HG03342 (cell line): ENCODE data around the gene CHRNA3.

Experiments used
- ATAC-seq: cut with Tn5 transposase; IDR thresholded peaks from one replicate; pipeline ENCODE4 v1.9.1; 2021; ENCODE audit warnings: mild to moderate bottlenecking, moderate library complexity; ENCODE audit not compliant: unreplicated experiment

The CHRNA3 gene

DNA sequence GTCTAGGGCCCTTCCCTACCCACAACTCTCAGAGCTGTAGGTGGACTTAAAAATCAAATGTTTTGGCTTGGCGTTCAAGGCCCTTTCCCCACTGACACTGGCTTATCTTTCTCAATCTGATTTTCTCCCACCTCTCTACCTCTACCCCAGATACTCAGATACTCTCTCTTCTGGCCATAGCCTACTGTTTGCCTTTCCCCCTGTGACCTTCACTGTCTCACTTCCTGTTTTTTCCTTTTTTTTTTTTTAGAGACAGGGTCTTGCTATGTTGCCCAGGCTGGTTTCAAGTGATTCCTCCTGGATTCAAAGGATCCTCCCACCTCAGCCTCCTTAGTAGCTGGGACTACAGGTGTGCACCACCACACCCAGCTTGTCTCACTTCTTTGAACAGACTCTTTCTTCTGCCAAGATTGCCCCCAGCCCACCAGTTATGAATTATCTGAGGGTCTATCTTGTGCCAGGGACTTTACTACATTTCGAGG is 15.6 kb upstream of the CHRNA3 start:
- ATAC-seq, result no peak

DNA sequence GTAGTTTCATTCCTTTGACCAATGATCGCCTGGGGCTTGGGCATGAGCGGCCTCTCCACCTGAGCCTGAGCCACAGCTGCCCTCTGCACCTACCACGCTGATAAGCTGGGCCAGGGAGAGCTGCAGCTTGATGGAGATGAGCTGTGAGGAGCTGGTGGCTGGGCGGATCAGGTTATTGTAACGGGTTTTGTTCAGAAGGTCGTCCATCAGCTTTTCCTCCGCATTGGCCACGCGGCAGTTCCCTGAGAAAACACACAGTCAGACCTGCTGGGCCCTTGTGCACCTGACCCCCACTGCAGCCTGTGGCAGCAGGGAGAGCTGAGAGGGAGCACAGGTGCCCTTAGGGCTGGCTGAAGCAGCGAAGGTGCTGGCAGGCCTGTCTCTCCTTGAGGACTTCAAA is 14.6 kb upstream of the CHRNA3 start:
- ATAC-seq, result no peak

- ATAC-seq, result no peak
Observed at GRCh38 chr15:78634210-78635145, 13.7 kb upstream of the CHRNA3 start.

DNA sequence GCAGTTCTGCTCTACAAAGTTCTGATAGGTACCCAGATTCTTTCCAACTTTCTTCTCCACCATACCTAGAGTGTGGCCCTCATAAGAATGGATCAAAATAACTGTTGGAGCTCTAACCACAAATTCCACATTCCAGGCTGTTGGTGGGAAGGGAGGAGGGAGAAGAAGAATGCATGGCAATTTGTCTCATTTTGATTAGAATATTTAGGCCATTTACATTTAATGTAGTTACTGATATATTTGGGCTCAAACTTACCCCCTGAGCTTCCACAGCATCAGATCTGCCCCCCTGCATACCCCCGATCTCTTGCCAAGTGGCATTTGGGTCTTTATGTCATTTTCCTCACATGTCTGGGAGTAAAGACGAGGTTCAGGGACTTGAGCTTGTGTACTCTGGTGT is 12.6 kb upstream of the CHRNA3 start:
- no peak for ATAC-seq

GRCh38 chr15:78630886-78631633 is 10.3 kb upstream of the CHRNA3 start:
- ATAC-seq, result no peak

GRCh38 chr15:78629716-78630065 is 8.9 kb upstream of the CHRNA3 start:
- no peak for ATAC-seq

GRCh38 chr15:78629031-78629715 is 8.4 kb upstream of the CHRNA3 start:
- ATAC-seq, result no peak

- ATAC-seq, result no peak
Observed at GRCh38 chr15:78628227-78628626, 7.4 kb upstream of the CHRNA3 start.

DNA sequence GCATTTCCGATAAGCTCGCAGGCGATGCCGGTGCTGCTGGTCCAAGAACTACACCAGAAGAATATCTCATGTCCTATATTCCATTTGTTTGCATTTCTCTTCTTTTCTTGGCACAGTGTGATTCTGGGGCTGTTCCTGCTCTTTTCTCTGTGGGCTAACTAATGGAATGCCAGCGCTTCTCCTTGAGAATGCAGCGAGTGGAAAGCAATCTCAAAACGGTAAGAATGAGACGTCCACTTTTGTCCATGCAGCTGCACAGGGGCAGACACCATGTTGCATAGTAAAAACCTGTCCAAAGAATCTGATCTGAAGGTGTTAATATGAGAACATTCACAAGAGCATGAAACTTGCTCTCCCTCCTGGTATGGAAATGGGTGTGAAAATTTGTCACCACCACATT is 6.6 kb upstream of the CHRNA3 start:
- ATAC-seq, result no peak

DNA sequence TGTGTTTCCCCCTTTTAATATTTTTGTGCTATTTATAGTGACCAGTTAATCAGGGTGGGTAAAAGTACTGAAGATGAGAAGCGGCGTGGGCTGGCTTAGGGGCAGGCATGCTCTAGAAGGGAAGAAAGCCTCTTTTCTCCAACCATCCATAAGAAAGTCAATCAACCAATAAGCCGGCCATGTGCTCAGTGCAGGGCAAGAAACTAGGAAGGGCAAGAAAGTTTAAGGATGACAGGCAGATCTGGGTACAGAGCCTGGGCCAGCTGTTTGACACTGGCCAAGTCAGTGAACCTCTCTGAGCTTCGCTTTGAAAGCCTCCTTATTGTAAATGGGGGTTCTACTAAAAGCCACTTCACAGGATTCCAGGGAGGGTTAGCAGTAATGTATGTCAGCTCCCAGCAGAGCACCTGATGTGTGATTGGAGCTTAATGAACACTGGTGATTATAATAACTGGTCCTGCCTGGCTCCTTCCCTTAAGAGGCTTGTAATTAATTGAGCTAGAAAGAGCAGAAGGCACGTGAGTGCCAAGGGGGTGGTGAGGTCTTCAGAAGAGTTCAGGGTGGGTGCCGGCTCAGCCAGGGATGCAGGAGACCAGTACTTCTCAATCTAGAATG is 5.7 kb upstream of the CHRNA3 start:
- no peak for ATAC-seq

DNA sequence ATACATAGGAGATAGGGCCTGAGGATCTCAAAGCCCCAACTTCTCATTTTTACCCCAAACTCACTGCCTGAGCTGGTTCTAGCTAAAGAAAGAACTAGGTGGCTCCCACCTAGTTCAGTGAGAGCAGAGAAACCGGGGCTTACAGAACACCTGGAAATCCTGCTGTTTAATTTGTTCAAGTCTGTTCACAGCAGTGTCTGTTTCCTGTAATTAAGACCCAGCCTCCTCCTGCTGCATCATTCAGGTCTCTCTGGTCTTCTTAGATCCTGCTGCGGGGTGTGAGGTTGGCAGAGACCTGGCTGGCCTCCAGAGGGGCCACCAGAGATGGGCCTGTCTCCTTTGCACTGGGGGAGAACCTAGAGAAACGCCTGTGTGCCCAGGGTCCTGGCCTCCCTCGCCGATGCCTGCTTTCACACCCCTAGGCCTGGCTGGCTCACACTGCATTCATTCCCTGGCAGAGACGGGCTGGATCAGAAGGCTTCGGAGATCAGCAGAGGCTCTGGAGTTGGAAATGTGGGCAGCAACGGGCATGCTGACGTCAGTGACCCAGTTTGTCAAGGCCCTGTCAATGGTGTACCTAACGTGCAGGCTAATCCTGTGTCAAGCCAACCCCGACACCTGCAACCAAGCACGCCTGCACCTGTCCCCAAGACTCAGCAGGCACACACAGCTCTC is 4.9 kb upstream of the CHRNA3 start:
- no peak for ATAC-seq

DNA sequence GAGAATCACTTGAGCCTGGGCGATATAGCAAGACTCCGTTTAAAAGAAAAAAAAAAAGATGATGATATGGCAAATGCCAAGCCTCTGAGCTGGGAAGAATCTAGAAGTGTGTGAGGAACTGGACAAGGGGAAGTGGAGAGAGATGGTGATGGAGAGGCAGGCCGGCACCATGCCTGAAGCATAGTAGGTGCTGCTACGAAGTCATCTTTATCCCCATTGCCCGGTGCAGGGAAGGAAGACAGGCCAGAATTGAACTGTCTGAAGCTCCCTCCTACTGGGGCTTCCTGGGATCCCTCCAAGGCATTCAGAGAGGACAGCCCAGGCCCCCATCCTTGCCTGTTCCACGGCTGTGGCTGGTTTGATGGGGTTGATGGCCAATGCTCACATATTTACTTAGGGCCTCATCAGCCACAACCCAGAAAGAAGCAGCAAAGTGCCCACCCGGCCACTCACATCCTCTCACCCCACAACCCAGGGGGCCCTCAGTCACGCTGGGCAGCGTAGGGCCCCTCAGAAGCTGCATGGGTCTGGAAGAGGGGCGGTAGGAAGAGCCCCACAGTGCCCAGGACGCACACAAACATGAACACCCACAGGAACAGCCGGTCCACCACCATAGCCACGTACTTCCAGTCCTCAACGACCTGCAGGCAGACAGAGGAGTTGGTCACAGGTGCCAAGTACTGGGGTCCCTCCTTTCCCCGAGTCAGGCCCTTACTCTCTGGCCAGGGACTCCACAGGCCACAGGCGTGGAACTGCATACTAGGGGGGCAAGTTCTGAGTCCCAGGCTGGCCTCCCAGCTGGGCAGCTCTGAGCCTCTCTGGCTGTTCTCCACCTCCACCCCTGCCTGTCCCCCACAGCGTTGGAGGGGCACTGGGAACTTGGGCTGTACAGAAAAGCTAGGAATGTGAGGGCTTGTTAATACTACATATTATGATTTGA is 4.1 kb upstream of the CHRNA3 start:
- no peak for ATAC-seq

DNA sequence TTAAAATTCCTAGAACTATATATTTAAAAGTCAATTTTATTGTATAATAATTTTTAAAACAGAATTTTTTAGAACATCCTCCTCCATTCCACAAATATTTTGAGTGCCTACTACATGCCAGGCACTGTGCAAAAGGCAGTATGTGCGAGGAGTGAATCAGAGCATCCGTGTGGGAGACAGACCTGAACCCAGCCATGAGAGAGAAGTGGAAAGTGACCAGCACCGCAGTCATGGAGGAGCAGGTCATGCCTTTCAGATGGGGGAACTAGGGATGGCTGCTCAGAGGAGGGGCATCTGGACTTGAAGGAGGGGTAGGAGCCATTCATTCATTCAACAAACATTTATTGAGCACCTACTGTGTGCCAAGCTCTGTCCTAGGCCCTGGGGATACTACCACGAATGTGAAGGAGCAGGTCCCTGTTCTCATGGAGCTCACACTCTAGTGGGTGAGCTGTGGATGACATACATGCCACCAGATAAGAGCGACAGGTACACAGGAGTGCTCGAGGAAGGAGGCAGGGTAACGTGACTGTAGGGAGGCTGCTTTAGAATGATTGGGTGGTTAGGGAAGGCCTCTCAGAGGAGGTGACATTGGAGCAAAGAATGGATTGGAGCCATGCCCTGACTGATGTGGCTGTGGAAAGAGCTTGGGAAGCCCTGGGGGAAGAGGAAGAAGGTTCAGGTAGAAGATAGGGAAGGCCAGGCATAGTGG is 3.1 kb upstream of the CHRNA3 start:
- ATAC-seq, result no peak

DNA sequence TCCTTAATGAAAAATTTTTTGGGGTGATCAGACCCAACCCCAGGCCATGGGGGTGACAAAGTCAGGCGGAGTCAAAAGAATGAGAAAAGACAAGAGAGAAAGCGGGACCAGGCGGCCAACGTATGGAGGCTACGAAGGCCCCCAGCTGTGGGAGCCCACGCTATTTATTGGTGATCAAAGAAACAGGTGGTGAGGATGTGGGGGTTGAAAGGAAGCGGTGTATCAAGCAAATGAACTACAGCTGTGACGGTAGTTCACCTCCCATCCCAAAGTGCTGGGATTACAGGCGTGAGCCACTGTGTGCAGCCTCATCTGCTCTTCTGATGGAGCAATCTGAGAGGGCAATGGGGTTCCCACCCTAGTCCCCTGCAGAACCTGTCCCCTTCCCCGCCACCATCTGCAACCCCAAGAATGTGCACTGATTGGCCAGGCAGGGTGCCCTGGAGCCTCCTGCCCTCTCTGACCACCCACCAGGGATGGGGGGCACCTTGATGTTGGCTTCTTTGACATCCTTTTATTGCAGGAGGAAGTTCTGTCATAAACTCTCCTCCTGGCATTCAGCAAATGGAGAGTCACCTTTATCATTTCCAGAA is 1.1 kb upstream of the CHRNA3 start:
- ATAC-seq, result no peak

DNA sequence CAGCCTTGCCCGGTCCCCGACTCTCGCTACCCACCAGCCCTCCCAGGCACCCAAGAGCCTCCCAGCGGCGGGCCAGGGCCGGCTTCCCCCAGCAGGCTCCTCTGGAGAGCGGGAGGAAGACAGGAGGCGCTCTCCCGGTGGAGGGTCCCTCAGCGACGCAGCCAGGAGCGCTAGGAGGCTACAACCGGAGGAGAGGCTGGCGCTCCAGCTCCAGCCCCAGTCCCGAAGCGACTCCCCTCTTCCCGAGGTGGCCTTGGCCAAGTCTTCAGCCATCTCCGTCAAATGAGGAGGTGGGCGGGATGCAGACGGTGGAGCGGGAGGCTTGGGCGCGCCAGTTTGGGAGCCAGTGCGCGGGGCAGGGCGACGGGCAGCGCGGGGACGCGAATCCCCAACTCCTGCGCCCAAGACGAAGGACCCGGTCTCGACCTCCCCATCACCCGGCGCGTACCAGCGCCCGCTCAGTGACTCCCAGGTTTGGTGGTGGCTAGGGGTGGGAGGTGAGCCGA is 722 bp downstream of the CHRNA3 start:
- no peak for ATAC-seq

GRCh38 chr15:78619022-78619950 is 1.5 kb downstream of the CHRNA3 start:
- no peak for ATAC-seq

DNA sequence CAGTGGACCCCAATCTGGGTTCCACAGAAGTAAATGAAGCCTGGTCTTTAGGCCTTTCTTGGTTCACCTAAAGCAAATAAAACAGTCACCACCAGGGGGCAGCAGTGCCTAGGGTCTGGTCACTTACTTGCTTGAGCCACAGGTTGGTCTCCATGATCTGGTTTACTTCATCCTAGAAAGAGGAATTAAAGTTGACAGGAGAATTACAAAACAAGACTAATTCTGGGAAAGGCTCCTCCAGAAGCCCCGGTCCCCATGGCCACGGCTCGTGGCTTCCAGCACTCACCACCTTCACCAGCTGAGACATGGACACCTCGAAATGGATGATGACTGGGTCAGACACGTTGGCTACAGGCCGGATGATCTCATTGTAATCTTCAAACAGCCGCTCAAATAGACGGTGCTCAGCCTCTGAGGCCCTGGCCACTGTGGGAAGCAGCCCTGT is 2.3 kb downstream of the CHRNA3 start:
- ATAC-seq, result no peak
